Hepatocyte (in vitro differentiated cells): Measurements from ENCODE around the gene GPC5.

Experiments used
- CTCF ChIP-seq: fragments of 200-600 bp; sonication (generic); IDR thresholded peaks from 2 replicates; pipeline ENCODE4 v1.5.1; 2016; ENCODE audit warnings: antibody characterized with exemption, mild to moderate bottlenecking; ENCODE audit not compliant: poor library complexity
- EZH2 ChIP-seq: fragments of 200-600 bp; sonication (generic); IDR thresholded peaks from 2 replicates; pipeline ENCODE4 v1.6.1; 2016; ENCODE audit warnings: antibody characterized with exemption, mild to moderate bottlenecking, borderline replicate concordance

GRCh38 chr13:91802957-91803356, 404.5 kb downstream of the GPC5 start:
- no peak for TF ChIP-seq CTCF
- no peak for TF ChIP-seq EZH2
